PC-9 (cell line): ENCODE data around the gene KIAA1217. TPM values are rescaled to one million over a fixed set of nuclear protein-coding genes. Genes with fewer than 3 reads are reported as not detected.

Source experiments
- BruUV-seq: library from RNA; stranded (reverse); fragments of 400-500 nt; replicated peaks from 2 replicates; lab custom pipeline; 2021; lab: Mats Ljungman, UMichigan
- CTCF ChIA-PET: fragments of 300-600 bp; sonication (Branson Sonifier 250); formaldehyde crosslinking; loops from one replicate; lab custom pipeline; 2022; ENCODE audit warnings: antibody characterized with exemption; lab: Charles Lee
- POLR2A ChIA-PET: fragments of 300-600 bp; sonication (Branson Sonifier 250); formaldehyde crosslinking; loops from one replicate; lab custom pipeline; 2022; ENCODE audit warnings: antibody characterized with exemption; ENCODE audit not compliant: unreplicated experiment; lab: Charles Lee
- DNase-seq, 2 experiments: peaks; one replicate each; pipeline versions ENCODE4 v3.0.0 to v3.0.0-alpha.2; 2015 to 2022; ENCODE audit warnings: mixed read lengths in 1 of 2
- H2AFZ ChIP-seq: fragments of 200-600 bp; sonication (generic); 2 replicates; pipeline ENCODE4 v1.8.1; 2017; ENCODE audit warnings: antibody characterized with exemption
- H3F3A ChIP-seq: fragments of 200-600 bp; sonication (generic); 2 replicates; pipeline ENCODE4 v1.8.1; 2017; ENCODE audit warnings: antibody characterized with exemption, mild to moderate bottlenecking, low read depth; ENCODE audit not compliant: insufficient read depth
- H3K27ac ChIP-seq: fragments of 200-600 bp; sonication (generic); 2 replicates; pipeline ENCODE4 v1.6.1; 2016; ENCODE audit warnings: mixed run types
- H3K27me3 ChIP-seq: fragments of 200-600 bp; sonication (generic); 2 replicates; pipeline ENCODE4 v1.6.1; 2016; ENCODE audit warnings: low read depth, mixed run types; ENCODE audit not compliant: insufficient read depth
- H3K36me3 ChIP-seq: fragments of 200-600 bp; sonication (generic); 2 replicates; pipeline ENCODE4 v1.6.1; 2016; ENCODE audit warnings: low read depth, mixed run types
- H3K4me1 ChIP-seq: fragments of 200-600 bp; sonication (generic); replicated peaks from 2 replicates; pipeline ENCODE4 v1.6.1; 2016; ENCODE audit warnings: mixed run types; ENCODE audit not compliant: insufficient read depth
- H3K4me2 ChIP-seq: fragments of 200-600 bp; sonication (generic); 2 replicates; pipeline ENCODE4 v1.6.1; 2017; ENCODE audit warnings: mixed run types
- H3K4me3 ChIP-seq: fragments of 200-600 bp; sonication (generic); 2 replicates; pipeline ENCODE4 v1.6.1; 2016; ENCODE audit warnings: mixed run types
- H3K79me2 ChIP-seq: fragments of 200-600 bp; sonication (generic); 2 replicates; pipeline ENCODE4 v1.6.1; 2017; ENCODE audit warnings: low read depth, mixed run types
- H3K9me2 ChIP-seq: fragments of 200-600 bp; sonication (generic); 2 replicates; pipeline ENCODE4 v1.8.1; 2017; ENCODE audit warnings: mild to moderate bottlenecking; ENCODE audit not compliant: insufficient read depth
- H3K9me3 ChIP-seq: fragments of 200-600 bp; sonication (generic); 2 replicates; pipeline ENCODE4 v1.8.1; 2016; ENCODE audit warnings: low read depth; ENCODE audit not compliant: insufficient read depth
- H4K20me1 ChIP-seq: fragments of 200-600 bp; sonication (generic); 2 replicates; pipeline ENCODE4 v1.8.1; 2017; ENCODE audit not compliant: insufficient read depth
- EZH2 ChIP-seq: fragments of 200-600 bp; sonication (generic); IDR thresholded peaks from 2 replicates; pipeline ENCODE4 v1.8.0; 2017; ENCODE audit warnings: antibody characterized with exemption, low read depth
- intact Hi-C: fragments of 100-400 bp; cut with micrococcal nuclease; formaldehyde crosslinking; loops from one replicate; pipeline ENCODE4 v1.10.0; 2022; ENCODE audit not compliant: unreplicated experiment
- total RNA-seq: library from RNA; stranded (reverse); gene quantifications from 2 replicates; pipeline ENCODE4 v1.2.3, GENCODE V29; 2021
- TF ChIP-seq, protein P1 (sequence below): fragments of 200-600 bp; sonication (generic); conservative IDR thresholded peaks from 2 replicates; pipeline ENCODE4 v1.6.1; 2017; ENCODE audit warnings: mixed run types, antibody characterized with exemption, mild to moderate bottlenecking, moderate library complexity

KIAA1217 gene
- total RNA-seq, 1 experiment from 2014 or later: 41.1 TPM

DNA sequence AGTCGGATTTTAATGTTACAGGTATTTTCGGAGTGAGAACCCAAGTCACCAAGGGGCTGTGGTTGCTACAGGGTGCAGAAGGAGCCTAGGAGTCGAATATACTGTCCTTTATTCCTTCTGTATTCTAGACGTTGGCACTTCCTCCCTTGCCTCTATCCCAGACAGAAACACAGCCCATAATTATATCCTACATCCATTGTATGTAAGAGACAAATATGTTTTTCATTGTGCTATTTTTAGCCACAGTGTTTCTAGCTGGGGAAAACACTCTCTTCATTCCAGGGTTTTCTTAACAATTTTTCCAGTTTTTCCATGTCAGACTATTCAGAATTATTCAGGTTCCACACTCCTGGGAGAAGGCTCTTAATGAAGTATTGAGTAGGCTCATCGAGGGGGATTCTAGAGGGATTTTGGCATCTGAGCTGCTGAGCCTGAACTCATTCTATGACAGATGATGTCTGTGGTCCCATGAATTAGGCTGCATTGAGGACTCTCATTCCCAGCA, 32.6 kb downstream of the KIAA1217 start:
- Histone ChIP-seq H3K4me3 (no peak overlapping the region), H4K20me1 (no peaks in the 10 kb centered on the region), H3K27me3 (no peaks in the 10 kb centered on the region), H3K4me1 (peaks cover 19% of the 10 kb centered on the region), H3K4me2 (no peak overlapping the region), H3K9me3 (no peaks in the 10 kb centered on the region), H2AFZ (no peak overlapping the region), H3K79me2 (0 out of 2 replicates have a peak, but pooled peaks cover 4% of the 10 kb centered on the region), H3F3A (peaks cover 19% of the 10 kb centered on the region; the same call in 1 of the 2 replicates), H3K9me2 (no peaks in the 10 kb centered on the region), H3K36me3 (no peaks in the 10 kb centered on the region), H3K27ac (no peak overlapping the region)
- DNase-seq: no peak
- ChIA-PET POLR2A (no interaction called here), CTCF (no interaction called here)
- intact Hi-C loops: no loop called here
- TF ChIP-seq, protein P1, sequence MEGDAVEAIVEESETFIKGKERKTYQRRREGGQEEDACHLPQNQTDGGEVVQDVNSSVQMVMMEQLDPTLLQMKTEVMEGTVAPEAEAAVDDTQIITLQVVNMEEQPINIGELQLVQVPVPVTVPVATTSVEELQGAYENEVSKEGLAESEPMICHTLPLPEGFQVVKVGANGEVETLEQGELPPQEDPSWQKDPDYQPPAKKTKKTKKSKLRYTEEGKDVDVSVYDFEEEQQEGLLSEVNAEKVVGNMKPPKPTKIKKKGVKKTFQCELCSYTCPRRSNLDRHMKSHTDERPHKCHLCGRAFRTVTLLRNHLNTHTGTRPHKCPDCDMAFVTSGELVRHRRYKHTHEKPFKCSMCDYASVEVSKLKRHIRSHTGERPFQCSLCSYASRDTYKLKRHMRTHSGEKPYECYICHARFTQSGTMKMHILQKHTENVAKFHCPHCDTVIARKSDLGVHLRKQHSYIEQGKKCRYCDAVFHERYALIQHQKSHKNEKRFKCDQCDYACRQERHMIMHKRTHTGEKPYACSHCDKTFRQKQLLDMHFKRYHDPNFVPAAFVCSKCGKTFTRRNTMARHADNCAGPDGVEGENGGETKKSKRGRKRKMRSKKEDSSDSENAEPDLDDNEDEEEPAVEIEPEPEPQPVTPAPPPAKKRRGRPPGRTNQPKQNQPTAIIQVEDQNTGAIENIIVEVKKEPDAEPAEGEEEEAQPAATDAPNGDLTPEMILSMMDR: no peak
- TF ChIP-seq EZH2: no peak
- no TSS peak for BruUV-seq

DNA sequence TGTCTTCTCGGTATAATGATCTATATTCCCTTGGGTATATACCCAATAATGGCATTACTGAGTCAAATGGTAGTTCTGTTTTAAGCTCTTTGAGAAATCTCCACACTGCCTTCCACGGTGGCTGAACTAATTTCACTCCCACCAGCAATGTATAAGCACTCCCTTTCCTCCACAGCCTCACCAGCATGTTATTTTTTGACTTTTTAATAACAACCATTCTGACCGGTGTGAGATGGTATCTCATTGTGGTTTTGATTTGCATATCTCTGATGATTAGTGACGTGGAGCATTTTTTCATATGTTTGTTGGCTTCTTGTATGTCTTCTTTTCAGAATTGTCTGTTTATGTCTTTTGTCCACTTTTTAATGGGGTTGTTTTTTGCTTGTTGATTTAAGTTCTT, 33.6 kb downstream of the KIAA1217 start:
- Histone ChIP-seq H3K9me3 (no peaks in the 10 kb centered on the region), H3K27me3 (no peaks in the 10 kb centered on the region), H3K79me2 (0 out of 2 replicates have a peak, but pooled peaks cover 4% of the 10 kb centered on the region), H3K4me3 (no peak overlapping the region), H3K4me2 (no peak overlapping the region), H3K9me2 (no peaks in the 10 kb centered on the region), H3K4me1 (peaks cover 19% of the 10 kb centered on the region), H3K36me3 (no peaks in the 10 kb centered on the region), H3K27ac (no peak overlapping the region), H3F3A (peaks cover 19% of the 10 kb centered on the region; the same call in 1 of the 2 replicates), H4K20me1 (no peaks in the 10 kb centered on the region), H2AFZ (no peak overlapping the region)
- intact Hi-C loops: no loop called here
- no peak for DNase-seq
- ChIA-PET CTCF (interaction anchor here (0.6 kb wide), 1 partner anchor 147 kb away, joined by 19 read pairs; no protein-coding TSS in a partner anchor), POLR2A (interaction anchor here (0.6 kb wide), 1 partner anchor 13 kb away, joined by 4 read pairs; no protein-coding TSS in a partner anchor)
- no peak for TF ChIP-seq EZH2
- TF ChIP-seq, protein P1: no peak
- BruUV-seq: no TSS peak

DNA sequence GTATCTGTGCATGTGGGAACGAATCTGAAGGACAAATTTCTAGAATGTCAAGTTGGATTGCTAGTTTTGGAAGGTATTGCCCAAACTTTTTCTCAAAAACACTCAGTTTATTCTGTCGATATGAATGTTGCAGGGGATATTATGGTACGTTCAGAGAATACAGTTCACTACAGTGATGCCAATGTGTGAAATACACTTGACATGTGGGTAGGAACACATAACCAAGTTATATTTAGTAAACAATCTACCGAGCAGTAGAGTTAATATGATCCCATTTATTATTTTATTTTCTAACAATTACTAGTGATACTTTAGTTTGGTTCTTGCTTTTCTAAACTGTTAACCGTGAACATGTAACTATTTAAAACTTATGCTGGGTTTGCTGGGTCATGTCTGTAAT, 37.4 kb downstream of the KIAA1217 start:
- H4K20me1 ChIP-seq: no peaks in the 10 kb centered on the region
- TF ChIP-seq, protein P1: no peak
- no peak for TF ChIP-seq EZH2
- CTCF ChIA-PET: no interaction called here
- H3K9me2 ChIP-seq: no peaks in the 10 kb centered on the region
- POLR2A ChIA-PET: no interaction called here
- H3K4me1 ChIP-seq: peaks cover 18% of the 10 kb centered on the region
- H2AFZ ChIP-seq: no peak overlapping the region
- intact Hi-C loops: no loop called here
- H3K79me2 ChIP-seq: 0 out of 2 replicates have a peak, but pooled peaks cover 4% of the 10 kb centered on the region
- no peak for DNase-seq
- no peaks in the 10 kb centered on the region for H3K36me3 ChIP-seq
- no TSS peak for BruUV-seq
- no peaks in the 10 kb centered on the region for H3K27me3 ChIP-seq
- H3K27ac ChIP-seq: no peak overlapping the region
- H3K4me3 ChIP-seq: no peak overlapping the region
- no peak overlapping the region for H3K4me2 ChIP-seq
- H3K9me3 ChIP-seq: no peaks in the 10 kb centered on the region
- peaks cover 3% of the 10 kb centered on the region; the same call in 1 of the 2 replicates for H3F3A ChIP-seq
